Measurements from ENCODE around the gene BCL7B. TPM values are rescaled to one million over a fixed set of nuclear protein-coding genes. Genes with fewer than 3 reads are reported as not detected.

Gene BCL7B
- total and polyA plus RNA-seq, 10 of the 15 experiments (the other 5 are each of a cell fraction or from before 2014, with no cell fraction given) = 10.9 to 61.8 (median 50.2) TPM

DNA sequence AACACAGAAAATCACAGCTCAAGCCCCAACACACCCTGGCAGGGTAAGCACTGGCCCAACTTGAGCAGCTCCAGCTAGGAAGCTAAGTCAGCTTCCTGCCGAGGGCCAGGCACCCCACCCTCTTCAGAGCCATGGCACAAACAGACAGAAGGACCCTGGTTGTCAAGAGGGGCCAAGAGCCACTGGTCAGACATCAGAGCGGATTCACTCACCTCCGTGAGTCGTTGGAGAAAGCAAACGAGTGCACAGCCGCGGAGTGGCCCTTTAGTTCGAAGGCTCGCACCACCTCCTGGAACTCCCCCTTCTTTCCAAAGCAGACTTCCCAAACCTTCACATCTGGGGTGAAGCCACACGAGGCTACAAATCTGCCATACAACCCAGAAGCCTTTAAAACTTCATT is 13.5 kb upstream of the BCL7B start (continued):
- TF ChIP-seq, protein P1, sequence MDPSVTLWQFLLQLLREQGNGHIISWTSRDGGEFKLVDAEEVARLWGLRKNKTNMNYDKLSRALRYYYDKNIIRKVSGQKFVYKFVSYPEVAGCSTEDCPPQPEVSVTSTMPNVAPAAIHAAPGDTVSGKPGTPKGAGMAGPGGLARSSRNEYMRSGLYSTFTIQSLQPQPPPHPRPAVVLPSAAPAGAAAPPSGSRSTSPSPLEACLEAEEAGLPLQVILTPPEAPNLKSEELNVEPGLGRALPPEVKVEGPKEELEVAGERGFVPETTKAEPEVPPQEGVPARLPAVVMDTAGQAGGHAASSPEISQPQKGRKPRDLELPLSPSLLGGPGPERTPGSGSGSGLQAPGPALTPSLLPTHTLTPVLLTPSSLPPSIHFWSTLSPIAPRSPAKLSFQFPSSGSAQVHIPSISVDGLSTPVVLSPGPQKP (IDR thresholded peaks at IDR 0.05; ENCODE audit: low read depth, low read length) = no peak
- TF ChIP-seq, protein P2, sequence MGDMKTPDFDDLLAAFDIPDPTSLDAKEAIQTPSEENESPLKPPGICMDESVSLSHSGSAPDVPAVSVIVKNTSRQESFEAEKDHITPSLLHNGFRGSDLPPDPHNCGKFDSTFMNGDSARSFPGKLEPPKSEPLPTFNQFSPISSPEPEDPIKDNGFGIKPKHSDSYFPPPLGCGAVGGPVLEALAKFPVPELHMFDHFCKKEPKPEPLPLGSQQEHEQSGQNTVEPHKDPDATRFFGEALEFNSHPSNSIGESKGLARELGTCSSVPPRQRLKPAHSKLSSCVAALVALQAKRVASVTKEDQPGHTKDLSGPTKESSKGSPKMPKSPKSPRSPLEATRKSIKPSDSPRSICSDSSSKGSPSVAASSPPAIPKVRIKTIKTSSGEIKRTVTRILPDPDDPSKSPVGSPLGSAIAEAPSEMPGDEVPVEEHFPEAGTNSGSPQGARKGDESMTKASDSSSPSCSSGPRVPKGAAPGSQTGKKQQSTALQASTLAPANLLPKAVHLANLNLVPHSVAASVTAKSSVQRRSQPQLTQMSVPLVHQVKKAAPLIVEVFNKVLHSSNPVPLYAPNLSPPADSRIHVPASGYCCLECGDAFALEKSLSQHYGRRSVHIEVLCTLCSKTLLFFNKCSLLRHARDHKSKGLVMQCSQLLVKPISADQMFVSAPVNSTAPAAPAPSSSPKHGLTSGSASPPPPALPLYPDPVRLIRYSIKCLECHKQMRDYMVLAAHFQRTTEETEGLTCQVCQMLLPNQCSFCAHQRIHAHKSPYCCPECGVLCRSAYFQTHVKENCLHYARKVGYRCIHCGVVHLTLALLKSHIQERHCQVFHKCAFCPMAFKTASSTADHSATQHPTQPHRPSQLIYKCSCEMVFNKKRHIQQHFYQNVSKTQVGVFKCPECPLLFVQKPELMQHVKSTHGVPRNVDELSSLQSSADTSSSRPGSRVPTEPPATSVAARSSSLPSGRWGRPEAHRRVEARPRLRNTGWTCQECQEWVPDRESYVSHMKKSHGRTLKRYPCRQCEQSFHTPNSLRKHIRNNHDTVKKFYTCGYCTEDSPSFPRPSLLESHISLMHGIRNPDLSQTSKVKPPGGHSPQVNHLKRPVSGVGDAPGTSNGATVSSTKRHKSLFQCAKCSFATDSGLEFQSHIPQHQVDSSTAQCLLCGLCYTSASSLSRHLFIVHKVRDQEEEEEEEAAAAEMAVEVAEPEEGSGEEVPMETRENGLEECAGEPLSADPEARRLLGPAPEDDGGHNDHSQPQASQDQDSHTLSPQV (IDR thresholded peaks at IDR 0.05) = no peak
- TF ChIP-seq TAF1 (IDR thresholded peaks at IDR 0.05; ENCODE audit: borderline replicate concordance, low read depth, low read length) (no peak), YBX1 (IDR thresholded peaks at IDR 0.05) (no peak), NFYA (IDR thresholded peaks at IDR 0.05; ENCODE audit: borderline replicate concordance, low read depth, low read length) (no peak), SPI1 (IDR thresholded peaks at IDR 0.05; ENCODE audit: borderline replicate concordance, insufficient read depth, low read depth, low read length) (no peak)
- TF ChIP-seq, protein P3, sequence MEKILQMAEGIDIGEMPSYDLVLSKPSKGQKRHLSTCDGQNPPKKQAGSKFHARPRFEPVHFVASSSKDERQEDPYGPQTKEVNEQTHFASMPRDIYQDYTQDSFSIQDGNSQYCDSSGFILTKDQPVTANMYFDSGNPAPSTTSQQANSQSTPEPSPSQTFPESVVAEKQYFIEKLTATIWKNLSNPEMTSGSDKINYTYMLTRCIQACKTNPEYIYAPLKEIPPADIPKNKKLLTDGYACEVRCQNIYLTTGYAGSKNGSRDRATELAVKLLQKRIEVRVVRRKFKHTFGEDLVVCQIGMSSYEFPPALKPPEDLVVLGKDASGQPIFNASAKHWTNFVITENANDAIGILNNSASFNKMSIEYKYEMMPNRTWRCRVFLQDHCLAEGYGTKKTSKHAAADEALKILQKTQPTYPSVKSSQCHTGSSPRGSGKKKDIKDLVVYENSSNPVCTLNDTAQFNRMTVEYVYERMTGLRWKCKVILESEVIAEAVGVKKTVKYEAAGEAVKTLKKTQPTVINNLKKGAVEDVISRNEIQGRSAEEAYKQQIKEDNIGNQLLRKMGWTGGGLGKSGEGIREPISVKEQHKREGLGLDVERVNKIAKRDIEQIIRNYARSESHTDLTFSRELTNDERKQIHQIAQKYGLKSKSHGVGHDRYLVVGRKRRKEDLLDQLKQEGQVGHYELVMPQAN (conservative IDR thresholded peaks at IDR 0.05) = no peak
